ENCODE data around the gene ALKBH3.

ALKBH3 gene

DNA sequence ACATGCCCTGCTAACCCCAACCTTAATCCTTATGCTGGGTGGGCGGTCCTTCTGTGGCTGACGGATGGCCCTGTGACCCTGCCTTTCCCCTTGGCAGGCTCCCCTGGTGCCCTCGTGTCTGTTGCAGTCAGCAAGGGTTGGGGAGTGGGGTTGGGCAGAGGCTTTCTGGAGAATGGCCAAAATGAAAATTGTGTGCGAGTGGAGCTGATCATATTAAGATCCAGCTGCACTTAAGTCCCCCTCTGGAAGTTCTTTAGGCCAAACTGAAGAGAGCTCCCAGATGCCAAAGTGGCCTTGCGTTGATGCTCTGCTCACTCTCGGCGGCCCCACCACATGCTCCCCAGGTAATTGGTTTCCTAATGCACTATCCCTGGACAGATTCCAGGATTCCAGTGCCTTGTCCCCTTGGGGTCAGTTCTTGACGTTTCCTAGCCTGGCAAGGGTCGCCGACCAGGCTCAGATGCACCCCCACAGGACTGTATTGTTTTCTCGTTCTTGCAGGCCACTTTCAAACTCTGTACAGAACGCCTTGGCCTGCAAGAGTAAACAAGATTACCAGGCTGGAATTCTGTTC lies 45.4 kb downstream of the ALKBH3 start:
- H3K27ac ChIP-seq (ENCODE audit: low read depth in 2 of 2, low read length in 2 of 2): peak overlapping the region; percentile 74 to 78
- H3K9me3 ChIP-seq (ENCODE audit: control insufficient read depth in 2 of 2, low read length in 2 of 2): no peaks in the 10 kb centered on the region
- peaks cover 4 to 11% of the 10 kb centered on the region in 2 donors for H3K4me1 ChIP-seq (ENCODE audit: control insufficient read depth in 2 of 2, insufficient read depth in 2 of 2, low read length in 2 of 2)
- no peaks in the 10 kb centered on the region for H3K36me3 ChIP-seq (ENCODE audit: control insufficient read depth in 2 of 2, insufficient read depth in 2 of 2, low read length in 2 of 2)
- no peak overlapping the region for H3K4me3 ChIP-seq (ENCODE audit: low read length in 2 of 2)
- no peaks in the 10 kb centered on the region for H3K27me3 ChIP-seq (ENCODE audit: control insufficient read depth in 2 of 2, insufficient read depth in 2 of 2, low read length in 2 of 2)
- H3K9ac ChIP-seq (ENCODE audit: low read depth in 1 of 2, low read length in 2 of 2): no peak overlapping the region

DNA sequence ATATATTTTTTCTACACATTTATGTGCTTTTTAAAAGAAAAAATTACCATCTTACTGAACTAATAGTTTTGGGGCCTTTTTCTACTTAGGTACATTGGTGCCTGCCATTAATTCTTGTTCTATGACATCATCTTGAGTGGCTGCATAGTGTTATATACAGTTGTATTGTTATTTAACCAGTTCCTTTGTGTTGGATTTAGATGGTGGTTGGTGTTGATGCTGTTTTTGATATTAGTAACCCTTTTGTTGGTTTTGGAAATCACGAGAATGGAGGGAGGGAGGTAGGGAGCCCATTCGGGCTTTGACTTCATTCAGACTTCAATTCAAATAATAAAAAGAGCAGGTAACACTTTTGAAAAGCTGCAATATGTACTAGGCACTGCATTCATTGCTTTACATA lies 46.4 kb downstream of the ALKBH3 start:
- H3K9ac ChIP-seq (ENCODE audit: low read depth in 1 of 2, low read length in 2 of 2): no peak overlapping the region
- H3K4me3 ChIP-seq (ENCODE audit: low read length in 2 of 2): no peak overlapping the region
- H3K9me3 ChIP-seq (ENCODE audit: control insufficient read depth in 2 of 2, low read length in 2 of 2): no peaks in the 10 kb centered on the region
- peaks cover 2 to 11% of the 10 kb centered on the region in 2 donors for H3K4me1 ChIP-seq (ENCODE audit: control insufficient read depth in 2 of 2, insufficient read depth in 2 of 2, low read length in 2 of 2)
- no peak overlapping the region for H3K27ac ChIP-seq (ENCODE audit: low read depth in 2 of 2, low read length in 2 of 2)
- H3K27me3 ChIP-seq (ENCODE audit: control insufficient read depth in 2 of 2, insufficient read depth in 2 of 2, low read length in 2 of 2): no peaks in the 10 kb centered on the region
- no peaks in the 10 kb centered on the region for H3K36me3 ChIP-seq (ENCODE audit: control insufficient read depth in 2 of 2, insufficient read depth in 2 of 2, low read length in 2 of 2)

GRCh38 chr11:43927925-43928707 lies 47.5 kb downstream of the ALKBH3 start:
- Histone ChIP-seq H3K27ac (ENCODE audit: low read depth in 2 of 2, low read length in 2 of 2) (no peak overlapping the region), H3K27me3 (ENCODE audit: control insufficient read depth in 2 of 2, insufficient read depth in 2 of 2, low read length in 2 of 2) (no peaks in the 10 kb centered on the region), H3K9ac (ENCODE audit: low read depth in 1 of 2, low read length in 2 of 2) (no peak overlapping the region), H3K4me1 (ENCODE audit: control insufficient read depth in 2 of 2, insufficient read depth in 2 of 2, low read length in 2 of 2) (peaks cover 2 to 11% of the 10 kb centered on the region in 2 donors), H3K9me3 (ENCODE audit: control insufficient read depth in 2 of 2, low read length in 2 of 2) (no peaks in the 10 kb centered on the region), H3K36me3 (ENCODE audit: control insufficient read depth in 2 of 2, insufficient read depth in 2 of 2, low read length in 2 of 2) (no peaks in the 10 kb centered on the region), H3K4me3 (ENCODE audit: low read length in 2 of 2) (no peak overlapping the region)

DNA sequence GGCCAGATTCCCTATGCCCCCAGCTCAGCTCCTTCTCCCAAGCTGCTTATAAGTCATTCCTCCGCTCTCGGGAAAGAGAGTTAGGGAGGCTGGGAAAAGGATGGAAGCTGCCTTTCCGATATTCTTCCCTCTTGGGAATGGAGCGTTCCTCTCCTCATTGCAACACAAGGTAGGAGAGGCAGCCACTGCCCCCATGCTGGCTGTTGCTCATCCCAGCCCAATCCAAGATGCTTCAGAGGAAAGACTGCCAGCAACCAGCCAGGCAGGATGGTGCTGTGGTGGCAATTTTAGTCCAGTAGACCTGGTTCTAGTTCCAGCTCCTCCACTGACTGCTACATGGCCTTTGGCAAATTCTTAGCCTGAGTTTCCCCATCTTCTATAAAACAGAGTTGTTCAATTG lies 48.1 kb downstream of the ALKBH3 start:
- no peak overlapping the region for H3K4me3 ChIP-seq (ENCODE audit: low read length in 2 of 2)
- H3K9me3 ChIP-seq (ENCODE audit: control insufficient read depth in 2 of 2, low read length in 2 of 2): no peaks in the 10 kb centered on the region
- no peaks in the 10 kb centered on the region for H3K27me3 ChIP-seq (ENCODE audit: control insufficient read depth in 2 of 2, insufficient read depth in 2 of 2, low read length in 2 of 2)
- H3K27ac ChIP-seq (ENCODE audit: low read depth in 2 of 2, low read length in 2 of 2): no peak overlapping the region
- no peaks in the 10 kb centered on the region for H3K36me3 ChIP-seq (ENCODE audit: control insufficient read depth in 2 of 2, insufficient read depth in 2 of 2, low read length in 2 of 2)
- no peak overlapping the region for H3K9ac ChIP-seq (ENCODE audit: low read depth in 1 of 2, low read length in 2 of 2)
- peaks cover 2 to 11% of the 10 kb centered on the region in 2 donors for H3K4me1 ChIP-seq (ENCODE audit: control insufficient read depth in 2 of 2, insufficient read depth in 2 of 2, low read length in 2 of 2)

- Histone ChIP-seq H3K9me3 (ENCODE audit: control insufficient read depth in 2 of 2, low read length in 2 of 2) (no peaks in the 10 kb centered on the region), H3K9ac (ENCODE audit: low read depth in 1 of 2, low read length in 2 of 2) (no peak overlapping the region), H3K27me3 (ENCODE audit: control insufficient read depth in 2 of 2, insufficient read depth in 2 of 2, low read length in 2 of 2) (no peaks in the 10 kb centered on the region), H3K27ac (ENCODE audit: low read depth in 2 of 2, low read length in 2 of 2) (no peak overlapping the region), H3K36me3 (ENCODE audit: control insufficient read depth in 2 of 2, insufficient read depth in 2 of 2, low read length in 2 of 2) (no peaks in the 10 kb centered on the region), H3K4me1 (ENCODE audit: control insufficient read depth in 2 of 2, insufficient read depth in 2 of 2, low read length in 2 of 2) (peaks cover 0 to 1% of the 10 kb centered on the region in 2 donors), H3K4me3 (ENCODE audit: low read length in 2 of 2) (no peak overlapping the region)
Observed at GRCh38 chr11:43930868-43931716, 50.5 kb downstream of the ALKBH3 start.

DNA sequence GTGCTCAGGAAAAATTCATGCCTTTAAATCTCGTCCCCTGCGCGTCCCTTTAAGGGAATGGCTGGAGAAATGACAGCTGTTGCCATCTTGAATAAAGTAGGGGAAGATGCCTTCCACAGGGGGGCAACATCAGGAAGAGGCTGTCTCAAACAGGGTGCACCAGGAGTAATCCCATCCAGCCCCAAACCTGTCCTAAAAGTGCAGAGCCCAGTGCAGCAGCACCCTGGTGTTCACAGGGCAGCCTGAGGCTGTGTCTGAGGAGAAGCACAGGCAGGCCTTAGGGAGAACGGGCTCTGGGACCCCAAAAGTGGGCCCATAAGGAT lies 51.0 kb downstream of the ALKBH3 start:
- H3K4me1 ChIP-seq (ENCODE audit: control insufficient read depth in 2 of 2, insufficient read depth in 2 of 2, low read length in 2 of 2): no peaks in the 10 kb centered on the region
- H3K4me3 ChIP-seq (ENCODE audit: low read length in 2 of 2): no peak overlapping the region
- H3K27me3 ChIP-seq (ENCODE audit: control insufficient read depth in 2 of 2, insufficient read depth in 2 of 2, low read length in 2 of 2): no peaks in the 10 kb centered on the region
- no peak overlapping the region for H3K27ac ChIP-seq (ENCODE audit: low read depth in 2 of 2, low read length in 2 of 2)
- no peak overlapping the region for H3K9ac ChIP-seq (ENCODE audit: low read depth in 1 of 2, low read length in 2 of 2)
- no peaks in the 10 kb centered on the region for H3K36me3 ChIP-seq (ENCODE audit: control insufficient read depth in 2 of 2, insufficient read depth in 2 of 2, low read length in 2 of 2)
- no peaks in the 10 kb centered on the region for H3K9me3 ChIP-seq (ENCODE audit: control insufficient read depth in 2 of 2, low read length in 2 of 2)

DNA sequence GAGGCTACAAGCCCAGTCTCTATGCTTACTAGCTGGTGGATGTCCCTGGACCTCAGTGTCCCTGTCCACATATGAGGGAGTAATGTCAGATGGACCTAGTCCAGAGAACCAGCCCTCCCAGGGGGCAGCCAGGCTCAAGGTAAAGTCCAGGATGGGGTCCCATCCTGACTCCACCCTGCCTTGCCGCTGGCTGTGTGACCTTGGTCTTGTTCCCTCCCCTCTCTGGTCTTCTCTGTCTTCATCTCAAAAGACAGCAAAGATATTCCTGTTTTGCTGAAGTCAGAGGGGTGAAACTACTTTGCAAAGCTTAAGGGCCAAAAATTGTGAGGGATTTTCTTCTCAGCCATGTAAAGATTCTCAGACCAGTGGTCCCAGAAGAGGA lies 52.6 kb downstream of the ALKBH3 start:
- no peak overlapping the region for H3K27ac ChIP-seq (ENCODE audit: low read depth in 2 of 2, low read length in 2 of 2)
- no peak overlapping the region for H3K9ac ChIP-seq (ENCODE audit: low read depth in 1 of 2, low read length in 2 of 2)
- no peaks in the 10 kb centered on the region for H3K27me3 ChIP-seq (ENCODE audit: control insufficient read depth in 2 of 2, insufficient read depth in 2 of 2, low read length in 2 of 2)
- H3K36me3 ChIP-seq (ENCODE audit: control insufficient read depth in 2 of 2, insufficient read depth in 2 of 2, low read length in 2 of 2): no peaks in the 10 kb centered on the region
- H3K4me3 ChIP-seq (ENCODE audit: low read length in 2 of 2): no peak overlapping the region
- H3K4me1 ChIP-seq (ENCODE audit: control insufficient read depth in 2 of 2, insufficient read depth in 2 of 2, low read length in 2 of 2): no peaks in the 10 kb centered on the region
- no peaks in the 10 kb centered on the region for H3K9me3 ChIP-seq (ENCODE audit: control insufficient read depth in 2 of 2, low read length in 2 of 2)

GRCh38 chr11:43933608-43934551 lies 53.2 kb downstream of the ALKBH3 start:
- H3K36me3 ChIP-seq (ENCODE audit: control insufficient read depth in 2 of 2, insufficient read depth in 2 of 2, low read length in 2 of 2): no peaks in the 10 kb centered on the region
- H3K27ac ChIP-seq (ENCODE audit: low read depth in 2 of 2, low read length in 2 of 2): peak overlapping the region in 1 of 2 donors; percentile 11
- H3K9ac ChIP-seq (ENCODE audit: low read depth in 1 of 2, low read length in 2 of 2): no peak overlapping the region
- no peaks in the 10 kb centered on the region for H3K27me3 ChIP-seq (ENCODE audit: control insufficient read depth in 2 of 2, insufficient read depth in 2 of 2, low read length in 2 of 2)
- H3K4me1 ChIP-seq (ENCODE audit: control insufficient read depth in 2 of 2, insufficient read depth in 2 of 2, low read length in 2 of 2): no peaks in the 10 kb centered on the region
- H3K4me3 ChIP-seq (ENCODE audit: low read length in 2 of 2): no peak overlapping the region
- no peaks in the 10 kb centered on the region for H3K9me3 ChIP-seq (ENCODE audit: control insufficient read depth in 2 of 2, low read length in 2 of 2)

- Histone ChIP-seq H3K27ac (ENCODE audit: low read depth in 2 of 2, low read length in 2 of 2) (no peak overlapping the region), H3K27me3 (ENCODE audit: control insufficient read depth in 2 of 2, insufficient read depth in 2 of 2, low read length in 2 of 2) (no peaks in the 10 kb centered on the region), H3K9ac (ENCODE audit: low read depth in 1 of 2, low read length in 2 of 2) (no peak overlapping the region), H3K36me3 (ENCODE audit: control insufficient read depth in 2 of 2, insufficient read depth in 2 of 2, low read length in 2 of 2) (no peaks in the 10 kb centered on the region), H3K9me3 (ENCODE audit: control insufficient read depth in 2 of 2, low read length in 2 of 2) (no peaks in the 10 kb centered on the region), H3K4me1 (ENCODE audit: control insufficient read depth in 2 of 2, insufficient read depth in 2 of 2, low read length in 2 of 2) (no peaks in the 10 kb centered on the region), H3K4me3 (ENCODE audit: low read length in 2 of 2) (no peak overlapping the region)
Observed at GRCh38 chr11:43934601-43935423, 54.2 kb downstream of the ALKBH3 start.

Measured in mucosa of rectum (tissue), 2 donors.